Measurements from ENCODE around the gene AACS. TPM values are rescaled to one million over a fixed set of nuclear protein-coding genes. Genes with fewer than 3 reads are reported as not detected.
"Not testable (repeated sequence)": the region's sequence is repeated elsewhere in the genome, so short reads cannot be mapped to it uniquely, and the experiment has no call there.

Gene AACS
- total RNA-seq, 5 donors from 2014 or later (not counting 1 experiment from before 2014, with no cell fraction given), result 11.5 to 16.4 (median 14.3) TPM

GRCh38 chr12:125063522-125063921, 1.7 kb upstream of the AACS start:
- H3K36me3 Mint-ChIP-seq; H3K27ac ChIP-seq (ENCODE audit: low read length); H3K27me3 ChIP-seq (replicated peaks in 1 of 2; ENCODE audit: control insufficient read depth in 2 of 2, extremely low read depth in 1 of 2, insufficient read depth in 2 of 2, low read length in 1 of 2); DNase-seq; ATAC-seq (replicated peaks in 1 of 4); CTCF ChIA-PET; H3K36me3 ChIP-seq (ENCODE audit: control insufficient read depth in 2 of 2, extremely low read depth in 1 of 2, insufficient read depth in 1 of 2, low read length in 1 of 2); H3K4me3 ChIP-seq (ENCODE audit: control insufficient read depth in 1 of 2, extremely low read depth in 1 of 2, low read length in 1 of 2); H3K4me1 ChIP-seq (ENCODE audit: control insufficient read depth in 1 of 2, extremely low read depth in 1 of 2, insufficient read depth in 2 of 2, low read length in 2 of 2); H3K9me3 Mint-ChIP-seq; H3K9me3 ChIP-seq; H3K27ac Mint-ChIP-seq: not testable (repeated sequence)
- Mint-ChIP-seq H3K4me1 (peaks cover 18 to 27% (median 21%) of the 10 kb centered on the region in 3 donors), H3K4me3 (peak overlapping the region in 1 of 3 donors; percentile 83), H3K27me3 (peaks cover 0 to 16% of the 10 kb centered on the region in 2 donors)
- POLR2A ChIA-PET, result interaction anchor here in 1 of 2 donors (1.1 kb wide), 1 partner anchor 14 kb away, joined by 3 read pairs; no protein-coding TSS in a partner anchor
- no CpG with 5 or more reads among the region's 4 CpGs for WGBS (ENCODE audit: insufficient coverage)

GRCh38 chr12:125064492-125064891, 743 bp upstream of the AACS start:
- H3K9me3 Mint-ChIP-seq, result no peaks in the 10 kb centered on the region
- H3K27ac Mint-ChIP-seq, result no peak overlapping the region
- H3K4me3 Mint-ChIP-seq, result peak overlapping the region; percentile 68 to 86 (median 83)
- H3K4me1 ChIP-seq (ENCODE audit: control insufficient read depth in 1 of 2, extremely low read depth in 1 of 2, insufficient read depth in 2 of 2, low read length in 2 of 2), result peaks cover 3 to 8% of the 10 kb centered on the region in 2 experiments
- H3K27me3 Mint-ChIP-seq, result peaks cover 0 to 12% of the 10 kb centered on the region in 2 donors
- DNase-seq (no peak), ATAC-seq (replicated peaks in 1 of 4) (no peak)
- H3K9me3 ChIP-seq, result no peaks in the 10 kb centered on the region
- H3K4me1 Mint-ChIP-seq, result peaks cover 18 to 27% (median 21%) of the 10 kb centered on the region in 3 donors
- ChIA-PET POLR2A (interaction anchor here (1.1 to 2.4 kb wide), 2 partner anchors 15 kb away, joined by 3 to 13 read pairs; no protein-coding TSS in a partner anchor), CTCF (interaction anchor here in 1 of 2 donors (0.7 kb wide), 1 partner anchor 147 kb away, joined by 4 read pairs; no protein-coding TSS in a partner anchor)
- no peaks in the 10 kb centered on the region for H3K36me3 Mint-ChIP-seq
- peaks cover 0 to 2% of the 10 kb centered on the region in 2 experiments for H3K27me3 ChIP-seq (replicated peaks in 1 of 2; ENCODE audit: control insufficient read depth in 2 of 2, extremely low read depth in 1 of 2, insufficient read depth in 2 of 2, low read length in 1 of 2)
- WGBS (ENCODE audit: insufficient coverage), result 40% methylated on average over 1 of the region's 5 CpGs
- H3K27ac ChIP-seq (ENCODE audit: low read length), result no peak overlapping the region
- H3K4me3 ChIP-seq (ENCODE audit: control insufficient read depth in 1 of 2, extremely low read depth in 1 of 2, low read length in 1 of 2), result peak overlapping the region; percentile 58 to 79
- peaks cover 3% of the 10 kb centered on the region in 2 donors for H3K36me3 ChIP-seq (ENCODE audit: control insufficient read depth in 2 of 2, extremely low read depth in 1 of 2, insufficient read depth in 1 of 2, low read length in 1 of 2)

- H3K4me1 ChIP-seq (ENCODE audit: control insufficient read depth in 1 of 2, extremely low read depth in 1 of 2, insufficient read depth in 2 of 2, low read length in 2 of 2), result peaks cover 3 to 8% of the 10 kb centered on the region in 2 experiments
- peaks cover 3 to 5% of the 10 kb centered on the region in 2 donors for H3K36me3 ChIP-seq (ENCODE audit: control insufficient read depth in 2 of 2, extremely low read depth in 1 of 2, insufficient read depth in 1 of 2, low read length in 1 of 2)
- ATAC-seq (replicated peaks in 1 of 4) (no peak), DNase-seq (no peak)
- peaks cover 18 to 27% (median 21%) of the 10 kb centered on the region in 3 donors for H3K4me1 Mint-ChIP-seq
- peak overlapping the region; percentile 80 to 86 (median 83) for H3K4me3 Mint-ChIP-seq
- 21% methylated on average over 7 of the region's 18 CpGs for WGBS (ENCODE audit: insufficient coverage)
- H3K4me3 ChIP-seq (ENCODE audit: control insufficient read depth in 1 of 2, extremely low read depth in 1 of 2, low read length in 1 of 2), result peak overlapping the region; percentile 55 to 67
- H3K27ac Mint-ChIP-seq, result peak overlapping the region; percentile 66 to 75
- H3K9me3 Mint-ChIP-seq, result no peaks in the 10 kb centered on the region
- H3K36me3 Mint-ChIP-seq, result no peaks in the 10 kb centered on the region
- H3K27me3 ChIP-seq (replicated peaks in 1 of 2; ENCODE audit: control insufficient read depth in 2 of 2, extremely low read depth in 1 of 2, insufficient read depth in 2 of 2, low read length in 1 of 2), result peaks cover 0 to 2% of the 10 kb centered on the region in 2 experiments
- H3K9me3 ChIP-seq, result no peaks in the 10 kb centered on the region
- ChIA-PET CTCF (no interaction called here), POLR2A (interaction anchor here (0.7 to 2.4 kb wide), 2 partner anchors 17 to 125 kb away, joined by 3 to 13 read pairs; no protein-coding TSS in a partner anchor)
- H3K27me3 Mint-ChIP-seq, result peaks cover 0 to 7% of the 10 kb centered on the region in 2 donors
- no peak overlapping the region for H3K27ac ChIP-seq (ENCODE audit: low read length)
Observed at GRCh38 chr12:125065919-125066570, 810 bp downstream of the AACS start.

GRCh38 chr12:125068391-125068790, 3.2 kb downstream of the AACS start:
- Histone ChIP-seq H3K27ac (ENCODE audit: low read length) (no peak overlapping the region), H3K4me3 (ENCODE audit: control insufficient read depth in 1 of 2, extremely low read depth in 1 of 2, low read length in 1 of 2) (no peak overlapping the region), H3K36me3 (ENCODE audit: control insufficient read depth in 2 of 2, extremely low read depth in 1 of 2, insufficient read depth in 1 of 2, low read length in 1 of 2) (peaks cover 3 to 5% of the 10 kb centered on the region in 2 donors), H3K9me3 (no peaks in the 10 kb centered on the region), H3K4me1 (ENCODE audit: control insufficient read depth in 1 of 2, extremely low read depth in 1 of 2, insufficient read depth in 2 of 2, low read length in 2 of 2) (peaks cover 3 to 8% of the 10 kb centered on the region in 2 experiments), H3K27me3 (replicated peaks in 1 of 2; ENCODE audit: control insufficient read depth in 2 of 2, extremely low read depth in 1 of 2, insufficient read depth in 2 of 2, low read length in 1 of 2) (no peaks in the 10 kb centered on the region)
- ChIA-PET POLR2A (no interaction called here), CTCF (no interaction called here)
- Mint-ChIP-seq H3K27me3 (no peaks in the 10 kb centered on the region), H3K9me3 (no peaks in the 10 kb centered on the region), H3K36me3 (peaks cover 4% of the 10 kb centered on the region), H3K27ac (no peak overlapping the region), H3K4me1 (peaks cover 19 to 27% (median 21%) of the 10 kb centered on the region in 3 donors), H3K4me3 (no peak overlapping the region)
- ATAC-seq (replicated peaks in 1 of 4) (no peak), DNase-seq (no peak)
- 89% methylated on average over 3 of the region's 6 CpGs for WGBS (ENCODE audit: insufficient coverage)

- 97% methylated on average over 8 of the region's 8 CpGs for WGBS (ENCODE audit: insufficient coverage)
- Histone ChIP-seq H3K4me1 (ENCODE audit: control insufficient read depth in 1 of 2, extremely low read depth in 1 of 2, insufficient read depth in 2 of 2, low read length in 2 of 2) (peaks cover 2 to 8% of the 10 kb centered on the region in 2 experiments), H3K36me3 (ENCODE audit: control insufficient read depth in 2 of 2, extremely low read depth in 1 of 2, insufficient read depth in 1 of 2, low read length in 1 of 2) (peaks cover 3 to 5% of the 10 kb centered on the region in 2 donors), H3K27me3 (replicated peaks in 1 of 2; ENCODE audit: control insufficient read depth in 2 of 2, extremely low read depth in 1 of 2, insufficient read depth in 2 of 2, low read length in 1 of 2) (no peaks in the 10 kb centered on the region), H3K4me3 (ENCODE audit: control insufficient read depth in 1 of 2, extremely low read depth in 1 of 2, low read length in 1 of 2) (no peak overlapping the region), H3K27ac (ENCODE audit: low read length) (no peak overlapping the region), H3K9me3 (no peaks in the 10 kb centered on the region)
- Mint-ChIP-seq H3K36me3 (peaks cover 8% of the 10 kb centered on the region), H3K27me3 (no peaks in the 10 kb centered on the region), H3K27ac (no peak overlapping the region), H3K4me1 (peaks cover 17 to 23% (median 17%) of the 10 kb centered on the region in 3 donors), H3K9me3 (no peaks in the 10 kb centered on the region), H3K4me3 (no peak overlapping the region)
- ATAC-seq (replicated peaks in 1 of 4), result no peak
- no peak for DNase-seq
- CTCF ChIA-PET, result interaction anchor here in 1 of 2 donors (0.6 kb wide), 1 partner anchor 495 kb away, joined by 4 read pairs; no protein-coding TSS in a partner anchor
- POLR2A ChIA-PET, result no interaction called here
Observed at GRCh38 chr12:125069616-125070015, 4.4 kb downstream of the AACS start.

- H3K9me3 Mint-ChIP-seq, result no peaks in the 10 kb centered on the region
- H3K4me1 Mint-ChIP-seq, result peaks cover 14 to 18% (median 15%) of the 10 kb centered on the region in 3 donors
- Histone ChIP-seq H3K36me3 (ENCODE audit: control insufficient read depth in 2 of 2, extremely low read depth in 1 of 2, insufficient read depth in 1 of 2, low read length in 1 of 2) (peaks cover 3 to 5% of the 10 kb centered on the region in 2 donors), H3K27ac (ENCODE audit: low read length) (no peak overlapping the region), H3K4me1 (ENCODE audit: control insufficient read depth in 1 of 2, extremely low read depth in 1 of 2, insufficient read depth in 2 of 2, low read length in 2 of 2) (peaks cover 0 to 8% of the 10 kb centered on the region in 2 experiments), H3K27me3 (replicated peaks in 1 of 2; ENCODE audit: control insufficient read depth in 2 of 2, extremely low read depth in 1 of 2, insufficient read depth in 2 of 2, low read length in 1 of 2) (no peaks in the 10 kb centered on the region), H3K9me3 (no peaks in the 10 kb centered on the region), H3K4me3 (ENCODE audit: control insufficient read depth in 1 of 2, extremely low read depth in 1 of 2, low read length in 1 of 2) (no peak overlapping the region)
- H3K4me3 Mint-ChIP-seq, result no peak overlapping the region
- ChIA-PET CTCF (no interaction called here), POLR2A (no interaction called here)
- no peaks in the 10 kb centered on the region for H3K27me3 Mint-ChIP-seq
- 97% methylated on average over 5 of the region's 6 CpGs for WGBS (ENCODE audit: insufficient coverage)
- H3K27ac Mint-ChIP-seq, result no peak overlapping the region
- DNase-seq (no peak), ATAC-seq (replicated peaks in 1 of 4) (no peak)
- peaks cover 8% of the 10 kb centered on the region for H3K36me3 Mint-ChIP-seq
Observed at GRCh38 chr12:125070112-125070511, 4.9 kb downstream of the AACS start.

Data from T-cell (primary cell).